ENCODE results near the gene MED22.
"Not testable (repeated sequence)": the region's sequence is repeated elsewhere in the genome, so short reads cannot be mapped to it uniquely, and the experiment has no call there.

MED22 gene

DNA sequence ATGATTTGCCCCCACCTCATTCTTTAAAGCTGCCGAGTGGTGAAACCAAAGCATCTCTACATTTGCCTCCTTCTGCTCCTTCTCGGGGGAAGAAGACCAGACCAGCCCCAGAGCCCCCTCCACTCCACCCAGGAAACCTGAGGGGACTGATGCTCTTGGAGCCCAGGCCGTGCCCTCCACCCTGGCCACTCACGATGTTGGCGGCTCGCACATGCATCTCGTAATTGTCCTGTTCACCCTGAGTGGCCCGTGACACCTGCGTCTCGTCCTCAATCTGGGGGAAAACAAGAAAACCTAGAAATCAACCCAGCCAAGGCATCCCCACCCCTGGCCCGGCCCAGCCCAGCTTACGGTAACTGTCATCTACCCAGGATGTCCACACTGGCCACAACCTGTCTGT is 3.0 kb downstream of the MED22 start:
- peaks cover 9% of the 10 kb centered on the region for H3K4me1 ChIP-seq
- peaks cover 76% of the 10 kb centered on the region for H3K36me3 ChIP-seq (replicated peaks)
- H3K4me3 ChIP-seq: no peak overlapping the region
- no peaks in the 10 kb centered on the region for H3K9me3 ChIP-seq
- in situ Hi-C loops (cut with MboI; ENCODE audit: low sequenced_read_pairs): loop anchor here (10.0 kb wide), 1 partner anchor 140 kb away; no protein-coding TSS in a partner anchor
- H3K27me3 ChIP-seq (ENCODE audit: low read depth): no peaks in the 10 kb centered on the region
- no peak for DNase-seq (ENCODE audit: low spot score in 2 of 2)

DNA sequence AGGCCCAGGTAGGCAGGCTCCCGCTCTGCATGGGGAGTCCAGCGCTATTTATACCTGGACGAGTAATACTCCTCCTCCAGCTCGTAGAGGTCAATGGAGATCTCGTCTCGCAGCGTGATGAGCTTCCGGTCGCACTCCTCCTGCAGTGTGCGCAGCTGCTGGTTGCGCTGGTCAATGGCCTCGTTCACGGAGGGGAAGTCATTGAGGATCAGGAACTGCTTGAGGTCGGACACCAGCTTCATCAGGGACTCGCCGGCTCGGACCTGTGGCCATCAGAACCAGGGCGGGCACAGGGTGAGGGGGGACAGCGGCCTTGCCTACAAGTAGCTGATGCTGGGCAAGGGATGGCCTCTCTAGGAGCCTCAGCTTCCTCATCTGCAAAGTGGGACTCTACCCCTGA is 3.9 kb downstream of the MED22 start:
- no peaks in the 10 kb centered on the region for H3K27me3 ChIP-seq (ENCODE audit: low read depth)
- H3K36me3 ChIP-seq (replicated peaks): peaks cover 70% of the 10 kb centered on the region
- H3K4me1 ChIP-seq: peaks cover under 1% of the 10 kb centered on the region
- H3K4me3 ChIP-seq: no peak overlapping the region
- no peaks in the 10 kb centered on the region for H3K9me3 ChIP-seq
- in situ Hi-C loops (cut with MboI; ENCODE audit: low sequenced_read_pairs): loop anchor here (10.0 kb wide), 1 partner anchor 141 kb away; no protein-coding TSS in a partner anchor
- DNase-seq (ENCODE audit: low spot score in 2 of 2): no peak

DNA sequence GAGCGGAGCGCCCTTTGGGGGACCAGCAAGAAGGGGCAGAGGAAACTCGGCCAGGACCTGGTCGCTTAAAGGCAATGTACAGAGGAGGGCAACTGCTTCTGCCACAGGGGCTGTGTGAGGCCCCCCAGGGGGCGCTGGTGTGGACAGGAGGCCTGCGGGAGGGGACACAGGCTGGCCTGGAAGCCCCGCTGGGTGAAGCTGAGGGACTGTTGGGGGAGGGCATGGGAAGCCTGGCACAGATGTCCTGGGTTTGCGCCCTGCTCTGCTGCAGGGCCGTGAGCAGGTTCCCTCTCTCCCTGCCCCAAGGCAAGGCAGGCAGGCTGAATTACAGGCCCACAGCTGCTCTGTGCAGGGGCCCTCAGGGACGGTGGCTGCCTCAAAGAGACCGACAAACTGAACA is 5.4 kb downstream of the MED22 start:
- Histone ChIP-seq H3K27me3 (ENCODE audit: low read depth) (no peaks in the 10 kb centered on the region), H3K4me3 (no peak overlapping the region), H3K4me1 (no peaks in the 10 kb centered on the region; the same call in none of the 2 replicates), H3K9me3 (no peaks in the 10 kb centered on the region), H3K36me3 (replicated peaks) (peaks cover 60% of the 10 kb centered on the region)
- in situ Hi-C loops (cut with MboI; ENCODE audit: low sequenced_read_pairs): loop anchor here (10.0 kb wide), 1 partner anchor 142 kb away; no protein-coding TSS in a partner anchor
- DNase-seq (ENCODE audit: low spot score in 2 of 2): no peak

DNA sequence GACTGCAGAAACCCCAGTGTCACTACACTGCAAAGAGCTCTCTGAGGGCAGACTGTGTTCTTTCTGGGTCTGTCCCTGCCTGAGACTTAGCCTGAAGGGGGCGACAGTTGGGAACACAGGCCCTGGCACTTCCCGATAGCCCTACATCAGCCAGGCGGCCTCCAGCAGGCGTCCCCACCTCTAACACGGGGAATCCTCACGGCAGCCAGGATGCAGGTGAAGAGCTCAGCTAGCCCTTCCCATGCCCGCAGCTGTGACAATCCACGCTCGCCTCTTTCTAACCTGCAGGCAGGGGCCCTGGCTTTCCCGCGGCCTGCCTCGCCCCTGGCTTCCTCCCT is 5.9 kb downstream of the MED22 start:
- Histone ChIP-seq H3K9me3 (no peaks in the 10 kb centered on the region), H3K4me1 (no peaks in the 10 kb centered on the region; the same call in none of the 2 replicates), H3K4me3 (no peak overlapping the region), H3K27me3 (ENCODE audit: low read depth) (no peaks in the 10 kb centered on the region), H3K36me3 (replicated peaks) (peaks cover 60% of the 10 kb centered on the region)
- peak in 1 of 2 experiments; percentile 44 for DNase-seq (ENCODE audit: low spot score in 2 of 2)
- in situ Hi-C loops (cut with MboI; ENCODE audit: low sequenced_read_pairs): loop anchor here (10.0 kb wide), 1 partner anchor 143 kb away; no protein-coding TSS in a partner anchor

DNA sequence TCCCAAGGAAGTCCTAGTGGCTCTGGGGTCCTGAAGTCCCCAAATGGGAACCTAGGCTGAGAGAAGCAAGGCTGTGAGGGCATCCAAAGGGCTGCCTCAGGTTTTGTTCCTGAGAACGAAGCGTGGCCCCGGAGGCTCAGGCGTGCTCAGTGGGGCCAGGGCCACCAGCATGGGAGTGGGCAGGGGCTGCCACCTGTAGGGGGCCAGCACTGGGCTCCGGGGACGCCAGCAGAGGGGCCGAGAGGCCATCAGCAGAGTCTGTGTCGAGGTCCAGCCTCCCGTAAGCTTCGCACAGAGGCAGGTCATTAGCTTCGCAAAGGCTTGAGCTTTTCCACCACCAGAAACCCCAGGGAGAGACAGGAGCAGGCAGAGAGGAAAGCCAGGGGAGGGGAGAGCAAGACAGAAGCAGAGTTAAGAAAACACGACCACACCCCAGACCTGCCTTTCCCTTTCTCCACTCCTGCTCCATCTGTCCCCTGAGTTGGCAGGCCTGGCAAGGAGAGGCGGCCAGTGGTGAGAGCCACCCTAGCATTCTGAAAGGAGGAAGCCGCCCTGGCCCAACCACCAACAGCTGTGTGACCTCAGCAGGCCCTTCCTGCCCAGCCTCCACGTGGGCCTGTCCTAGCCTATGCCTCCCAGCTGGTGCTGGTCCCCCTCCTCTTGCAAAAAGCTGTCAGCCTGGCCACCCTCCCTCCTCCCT is 6.4 kb downstream of the MED22 start:
- no peak for DNase-seq (ENCODE audit: low spot score in 2 of 2)
- no peaks in the 10 kb centered on the region for H3K27me3 ChIP-seq (ENCODE audit: low read depth)
- H3K4me3 ChIP-seq: no peak overlapping the region
- H3K9me3 ChIP-seq: no peaks in the 10 kb centered on the region
- peaks cover 60% of the 10 kb centered on the region for H3K36me3 ChIP-seq (replicated peaks)
- H3K4me1 ChIP-seq: peaks cover 3% of the 10 kb centered on the region
- in situ Hi-C loops (cut with MboI; ENCODE audit: low sequenced_read_pairs): loop anchor here (10.0 kb wide), 1 partner anchor 143 kb away; no protein-coding TSS in a partner anchor

DNA sequence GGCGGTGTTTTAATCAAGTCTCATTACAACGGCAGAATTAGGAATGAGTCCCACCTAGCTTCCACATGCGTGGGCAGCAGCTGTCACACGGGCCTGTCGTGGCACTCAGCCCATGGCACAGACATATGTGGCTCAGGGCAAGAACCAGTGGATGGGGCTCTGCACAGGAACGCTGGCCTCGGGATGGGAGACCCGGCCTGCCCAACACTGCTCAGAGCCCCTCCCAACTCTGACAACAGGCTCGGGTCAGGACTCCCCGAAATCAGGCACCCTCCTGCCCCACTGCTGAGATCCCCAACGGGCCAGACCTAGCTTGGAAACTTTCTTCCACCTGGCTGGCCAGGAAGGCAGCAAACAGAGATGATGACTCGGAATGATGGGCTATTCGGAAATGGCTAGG is 7.0 kb downstream of the MED22 start:
- no peak for DNase-seq (ENCODE audit: low spot score in 2 of 2)
- no peaks in the 10 kb centered on the region for H3K27me3 ChIP-seq (ENCODE audit: low read depth)
- no peaks in the 10 kb centered on the region for H3K9me3 ChIP-seq
- in situ Hi-C loops (cut with MboI; ENCODE audit: low sequenced_read_pairs): loop anchor here (10.0 kb wide), 1 partner anchor 144 kb away; no protein-coding TSS in a partner anchor
- H3K36me3 ChIP-seq (replicated peaks): peaks cover 58% of the 10 kb centered on the region
- H3K4me3 ChIP-seq: no peak overlapping the region
- H3K4me1 ChIP-seq: peaks cover 6% of the 10 kb centered on the region

DNA sequence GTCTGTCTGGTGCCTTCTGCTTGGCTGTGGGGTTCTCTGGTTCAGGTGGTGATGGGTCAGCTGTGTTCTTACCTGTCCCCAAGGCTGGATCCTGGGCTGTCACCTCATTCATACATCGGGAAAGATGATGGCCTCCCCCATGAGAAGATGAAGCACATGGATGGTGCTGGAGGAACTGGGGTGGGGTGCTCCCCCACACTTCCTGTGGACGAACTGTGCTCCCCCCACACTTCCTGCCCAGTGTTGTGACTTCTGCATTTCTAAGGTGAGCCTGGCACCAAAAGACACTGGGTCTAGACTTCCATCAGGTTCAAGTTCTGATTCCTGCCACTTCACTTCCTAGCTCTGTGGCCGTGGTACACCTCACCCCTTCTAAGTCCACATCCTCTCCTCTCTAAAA is 7.7 kb downstream of the MED22 start:
- H3K36me3 ChIP-seq (replicated peaks): peaks cover 54% of the 10 kb centered on the region
- H3K9me3 ChIP-seq: no peaks in the 10 kb centered on the region
- no peak overlapping the region for H3K4me3 ChIP-seq
- H3K4me1 ChIP-seq: peaks cover 6% of the 10 kb centered on the region
- DNase-seq (ENCODE audit: low spot score in 2 of 2): no peak
- in situ Hi-C loops (cut with MboI; ENCODE audit: low sequenced_read_pairs): loop anchor here (10.0 kb wide), 1 partner anchor 145 kb away; no protein-coding TSS in a partner anchor
- no peaks in the 10 kb centered on the region for H3K27me3 ChIP-seq (ENCODE audit: low read depth)

DNA sequence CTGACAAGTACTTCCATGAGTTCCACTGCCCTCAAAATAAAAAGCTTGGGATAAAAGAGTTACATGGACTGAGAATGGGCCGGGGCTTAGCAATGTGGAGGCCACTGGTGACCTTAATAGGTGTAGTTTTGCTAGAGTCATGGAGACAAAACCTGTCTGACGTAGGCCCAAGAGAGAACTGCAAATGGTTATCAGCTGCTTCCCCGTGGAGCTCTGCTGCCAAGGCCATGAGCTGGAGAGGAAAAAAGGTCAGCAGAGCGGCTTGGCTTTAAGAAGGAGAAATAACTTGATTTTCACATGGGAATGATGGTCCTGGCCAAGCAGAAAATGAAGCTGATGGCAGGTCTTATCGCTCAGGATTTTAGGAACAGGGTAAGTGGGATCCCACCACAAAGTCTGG is 8.3 kb downstream of the MED22 start:
- no peak for DNase-seq (ENCODE audit: low spot score in 2 of 2)
- Histone ChIP-seq H3K4me3 (no peak overlapping the region), H3K9me3 (no peaks in the 10 kb centered on the region), H3K4me1 (peaks cover 8% of the 10 kb centered on the region), H3K27me3 (ENCODE audit: low read depth) (no peaks in the 10 kb centered on the region), H3K36me3 (replicated peaks) (peaks cover 51% of the 10 kb centered on the region)
- in situ Hi-C loops (cut with MboI; ENCODE audit: low sequenced_read_pairs): loop anchor here (10.0 kb wide), 1 partner anchor 145 kb away; no protein-coding TSS in a partner anchor

DNA sequence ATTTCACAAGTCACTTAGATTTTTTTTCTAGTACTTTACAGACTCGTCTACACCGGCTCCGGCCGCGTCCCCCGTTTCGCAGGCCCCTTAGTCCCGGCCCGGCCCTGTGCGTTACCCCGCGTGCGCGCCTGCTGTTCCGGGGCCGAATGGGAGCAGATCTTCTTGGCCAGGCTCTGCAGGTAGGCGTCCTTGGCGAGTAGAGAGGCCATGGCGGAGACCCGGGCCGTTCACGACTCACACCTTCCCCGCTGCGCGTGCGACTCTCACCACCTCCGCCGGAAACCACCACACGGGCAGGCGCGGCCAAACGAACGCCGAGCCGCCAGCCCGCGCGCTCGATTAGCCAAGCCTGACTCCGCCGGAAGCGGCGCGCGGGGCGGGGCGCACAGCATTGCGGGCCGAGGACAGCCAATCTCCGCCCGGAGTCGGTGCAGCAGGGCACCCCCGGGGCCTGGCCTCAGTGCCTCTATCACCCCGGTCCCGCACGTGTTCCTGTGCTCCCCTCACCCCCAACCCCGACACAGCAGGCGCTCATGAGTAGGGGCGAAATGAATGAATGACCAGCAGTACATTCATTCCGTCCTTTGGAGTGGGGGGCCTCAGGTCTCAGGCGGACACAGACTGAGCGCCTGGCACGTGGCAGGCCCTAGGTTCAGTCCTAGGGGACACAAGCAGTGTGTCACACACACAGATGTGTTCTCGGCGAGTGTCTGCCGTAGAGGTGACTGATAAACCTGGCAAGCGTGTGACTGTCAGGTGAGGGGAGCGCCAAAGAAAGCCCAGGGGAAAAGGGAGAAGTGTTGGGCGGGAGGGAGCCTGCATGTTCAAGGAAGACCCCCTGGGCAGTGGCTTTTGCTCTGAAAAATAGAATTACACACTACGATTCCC is 11.8 kb downstream of the MED22 start, which contains the start of gene SURF6:
TSS of gene SURF6 (minus strand) at position 265 of the 888 bp plus-strand sequence. CDS start at position 209, 56 bp downstream.
- in situ Hi-C loops (cut with MboI; ENCODE audit: low sequenced_read_pairs): no loop called here
- peaks cover 10% of the 10 kb centered on the region for H3K4me1 ChIP-seq
- H3K36me3 ChIP-seq (replicated peaks): peaks cover 53% of the 10 kb centered on the region
- peak; percentile 79 to 94 for DNase-seq (ENCODE audit: low spot score in 2 of 2)
- H3K9me3 ChIP-seq: no peaks in the 10 kb centered on the region
- no peaks in the 10 kb centered on the region for H3K27me3 ChIP-seq (ENCODE audit: low read depth)
- H3K4me3 ChIP-seq: peak within 1 kb of the TSS; percentile 99

DNA sequence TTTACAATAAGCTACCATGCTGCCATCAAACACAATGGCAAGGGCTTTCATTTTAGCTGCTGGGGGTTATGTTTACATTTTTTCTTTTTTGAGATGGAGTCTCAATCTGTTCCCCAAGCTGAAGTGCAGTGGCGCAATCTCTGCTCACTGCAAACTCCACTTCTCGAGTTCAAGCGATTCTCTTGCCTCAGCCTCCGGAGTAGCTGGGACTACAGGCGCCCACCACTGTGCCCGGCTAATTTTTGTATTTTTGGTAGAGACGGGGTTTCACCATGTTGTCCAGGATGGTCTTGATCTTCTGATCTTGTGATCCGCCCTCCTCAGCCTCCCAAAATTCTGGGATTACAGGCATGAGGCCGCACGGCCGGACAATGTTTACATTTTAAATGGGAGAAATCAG is 13.0 kb downstream of the MED22 start:
- H3K27me3 ChIP-seq (ENCODE audit: low read depth); in situ Hi-C loops (cut with MboI; ENCODE audit: low sequenced_read_pairs); H3K9me3 ChIP-seq: not testable (repeated sequence)
- Histone ChIP-seq H3K36me3 (replicated peaks) (peaks cover 49% of the 10 kb centered on the region), H3K4me3 (peak overlapping the region; percentile 99), H3K4me1 (peaks cover 10% of the 10 kb centered on the region)
- DNase-seq (ENCODE audit: low spot score in 2 of 2): peak in 1 of 2 experiments; percentile 5

DNA sequence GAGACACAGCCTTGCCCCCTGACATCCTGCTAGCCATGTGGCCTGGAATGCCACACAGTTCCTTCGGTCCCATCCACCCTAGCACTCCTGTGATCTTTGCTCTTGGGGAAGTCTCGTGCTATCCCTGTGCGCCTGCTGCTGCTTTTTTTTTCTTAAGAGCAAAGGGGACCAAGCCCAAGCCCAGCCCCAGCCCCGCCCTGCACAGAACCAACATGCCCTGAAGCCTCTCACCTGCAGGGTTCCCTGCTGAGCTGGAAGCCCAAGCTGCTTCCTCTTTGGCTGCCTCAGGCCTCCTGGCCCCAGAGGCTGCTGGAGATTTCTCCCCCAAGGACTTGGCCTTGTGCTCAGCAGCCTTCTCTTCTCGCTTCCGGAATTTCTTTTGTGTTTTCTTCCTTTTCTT is 13.8 kb downstream of the MED22 start:
- peaks cover 47% of the 10 kb centered on the region for H3K36me3 ChIP-seq (replicated peaks)
- in situ Hi-C loops (cut with MboI; ENCODE audit: low sequenced_read_pairs): no loop called here

DNA sequence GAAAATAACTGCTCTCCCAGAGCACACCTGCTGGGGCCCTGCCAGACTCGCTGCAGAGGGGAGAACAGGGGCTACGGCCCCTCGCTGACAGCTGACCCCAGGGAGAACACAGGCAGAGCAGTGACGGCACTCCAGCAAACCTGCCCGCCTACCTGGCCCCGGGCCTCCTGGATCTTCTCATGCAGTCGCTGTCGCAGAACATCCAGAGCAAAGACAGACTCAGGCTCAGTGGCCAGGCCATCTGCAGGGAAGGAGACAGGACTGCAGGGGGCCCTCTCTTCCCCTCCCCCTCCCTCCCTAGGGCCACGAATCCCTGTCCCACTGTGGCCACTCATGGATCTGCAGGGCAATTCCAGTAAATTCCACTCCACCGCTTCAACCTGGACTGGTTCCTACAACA is 14.4 kb downstream of the MED22 start:
- Histone ChIP-seq H3K4me3 (no peak overlapping the region), H3K36me3 (replicated peaks) (peaks cover 47% of the 10 kb centered on the region), H3K27me3 (ENCODE audit: low read depth) (no peaks in the 10 kb centered on the region), H3K9me3 (no peaks in the 10 kb centered on the region), H3K4me1 (peaks cover 10% of the 10 kb centered on the region)
- in situ Hi-C loops (cut with MboI; ENCODE audit: low sequenced_read_pairs): no loop called here
- peak in 1 of 2 experiments; percentile 12 for DNase-seq (ENCODE audit: low spot score in 2 of 2)

More for the DNA sequence above, 13.8 kb downstream of the MED22 start:
- H3K4me3 ChIP-seq: peak overlapping the region; percentile 99; the same call in 1 of the 2 replicates
- no peaks in the 10 kb centered on the region for H3K9me3 ChIP-seq
- H3K27me3 ChIP-seq (ENCODE audit: low read depth): no peaks in the 10 kb centered on the region
- peaks cover 10% of the 10 kb centered on the region for H3K4me1 ChIP-seq
- peak in 1 of 2 experiments; percentile 6 for DNase-seq (ENCODE audit: low spot score in 2 of 2)

DNA sequence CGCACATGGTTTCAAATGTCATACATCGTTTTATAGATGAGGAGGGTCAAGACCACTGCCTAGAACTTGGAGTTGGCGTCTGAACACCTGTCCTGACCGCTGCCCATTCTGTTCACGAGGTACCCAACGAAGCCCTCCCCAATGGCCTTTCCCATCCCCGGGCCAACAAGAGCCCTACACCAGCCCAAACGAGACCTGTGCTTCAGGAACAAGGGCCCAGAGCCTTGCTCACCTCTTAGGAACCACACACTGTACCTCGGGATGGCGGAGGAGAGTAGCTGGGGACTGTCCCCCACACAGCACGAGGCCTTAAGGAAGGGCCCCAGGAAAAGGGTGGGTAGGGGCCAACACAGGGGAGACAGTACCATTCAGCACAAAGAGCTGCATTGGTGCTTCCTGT is 14.9 kb downstream of the MED22 start:
- H3K27me3 ChIP-seq (ENCODE audit: low read depth): no peaks in the 10 kb centered on the region
- peaks cover 10% of the 10 kb centered on the region for H3K4me1 ChIP-seq
- in situ Hi-C loops (cut with MboI; ENCODE audit: low sequenced_read_pairs): no loop called here
- H3K9me3 ChIP-seq: no peaks in the 10 kb centered on the region
- H3K4me3 ChIP-seq: no peak overlapping the region
- peak in 1 of 2 experiments; percentile 6 for DNase-seq (ENCODE audit: low spot score in 2 of 2)
- peaks cover 47% of the 10 kb centered on the region for H3K36me3 ChIP-seq (replicated peaks)

Measured in HAP-1 (cell line).